AG10803 (cell line): ENCODE results near the gene LCMT2.
A peak's percentile ranks its signal among the peaks of the same experiment; 100 is the strongest.

ENCODE experiments used
- DNase-seq: peaks from one replicate; pipeline ENCODE4 v3.0.0; 2010; ENCODE audit warnings: low read depth
- H3K4me3 ChIP-seq: 2 replicates; pipeline ENCODE4 v1.5.1; 2011; ENCODE audit warnings: mild to moderate bottlenecking, low read length, control low read depth
- CTCF ChIP-seq: conservative IDR thresholded peaks from 2 replicates; pipeline ENCODE4 v1.5.1; 2011; ENCODE audit warnings: mild to moderate bottlenecking, low read length, control low read depth, inconsistent platforms

The LCMT2 gene

GRCh38 chr15:43274136-43274535, 56.2 kb downstream of the LCMT2 start:
- no peak for TF ChIP-seq CTCF

More at GRCh38 chr15:43274136-43274535, 56.2 kb downstream of the LCMT2 start:
- peak; percentile 5 for DNase-seq
- H3K4me3 ChIP-seq, result no peak overlapping the region
